Measurements from ENCODE around the gene HSPBP1. TPM values are rescaled to one million over a fixed set of nuclear protein-coding genes. Genes with fewer than 3 reads are reported as not detected.

The HSPBP1 gene
- total and polyA plus RNA-seq, 2 of the 13 experiments (the other 11 are each of a cell fraction or from before 2014, with no cell fraction given): 22.3 to 33.7 TPM

- TF ChIP-seq CEBPZ (IDR thresholded peaks at IDR 0.05; ENCODE audit: low read length): no peak
- peak in 1 of 2 experiments; percentile 65; a peak in 2 of 4 replicates for TF ChIP-seq EP300 (IDR thresholded peaks at IDR 0.05; ENCODE audit: low read depth in 2 of 2, low read length in 2 of 2)
- TF ChIP-seq EP300 (CRISPR knock-in tag; IDR thresholded peaks at IDR 0.05; ENCODE audit: borderline replicate concordance): peak; percentile 77
- TF ChIP-seq MED13 (CRISPR knock-in tag; IDR thresholded peaks at IDR 0.05): peak; percentile 93
- TF ChIP-seq JUND (CRISPR knock-in tag; IDR thresholded peaks at IDR 0.05): peak; percentile 96
- TF ChIP-seq, protein P1, sequence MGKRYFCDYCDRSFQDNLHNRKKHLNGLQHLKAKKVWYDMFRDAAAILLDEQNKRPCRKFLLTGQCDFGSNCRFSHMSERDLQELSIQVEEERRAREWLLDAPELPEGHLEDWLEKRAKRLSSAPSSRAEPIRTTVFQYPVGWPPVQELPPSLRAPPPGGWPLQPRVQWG (CRISPR knock-in tag; IDR thresholded peaks at IDR 0.05; ENCODE audit: borderline replicate concordance, low read depth): peak; percentile 16; the same call in 1 of the 2 replicates
- TF ChIP-seq GATAD2A (CRISPR knock-in tag; IDR thresholded peaks at IDR 0.05): peak; percentile 89
- TF ChIP-seq FOXO1 (CRISPR knock-in tag; IDR thresholded peaks at IDR 0.05): peak; percentile 91
- peak; percentile 81; the same call in 1 of the 2 replicates for TF ChIP-seq TEAD2 (CRISPR knock-in tag; IDR thresholded peaks at IDR 0.05)
- TF ChIP-seq SOX6 (IDR thresholded peaks at IDR 0.05): no peak
- peak; percentile 88 for TF ChIP-seq SOX6 (CRISPR knock-in tag; IDR thresholded peaks at IDR 0.05)
- TF ChIP-seq IRF9 (CRISPR knock-in tag; IDR thresholded peaks at IDR 0.05; ENCODE audit: borderline replicate concordance): peak; percentile 71; the same call in 1 of the 2 replicates
- peak; percentile 82; the same call in 1 of the 2 replicates for TF ChIP-seq KMT2B (CRISPR knock-in tag; IDR thresholded peaks at IDR 0.05)
- TF ChIP-seq SKI (IDR thresholded peaks at IDR 0.05; ENCODE audit: partially characterized antibody): peak; percentile 88
- peak; percentile 83 for TF ChIP-seq ZNF263 (CRISPR knock-in tag; IDR thresholded peaks at IDR 0.05)
- TF ChIP-seq ZNF431 (CRISPR knock-in tag; IDR thresholded peaks at IDR 0.05; ENCODE audit: borderline replicate concordance, low read depth): peak; percentile 42; the same call in 1 of the 2 replicates
- TF ChIP-seq ZNF329 (CRISPR knock-in tag; IDR thresholded peaks at IDR 0.05; ENCODE audit: low read depth): peak; percentile 62; the same call in 1 of the 2 replicates
- TF ChIP-seq GFI1 (CRISPR knock-in tag; IDR thresholded peaks at IDR 0.05; ENCODE audit: borderline replicate concordance): peak; percentile 61
- TF ChIP-seq ZFAT (CRISPR knock-in tag; conservative IDR thresholded peaks at IDR 0.05): peak; percentile 89; the same call in 1 of the 2 replicates
- TF ChIP-seq ZNF749 (CRISPR knock-in tag; IDR thresholded peaks at IDR 0.05; ENCODE audit: borderline replicate concordance): peak; percentile 77
- peak; percentile 69 for TF ChIP-seq JUN (CRISPR knock-in tag; IDR thresholded peaks at IDR 0.05)
- TF ChIP-seq ZSCAN5A (CRISPR knock-in tag; IDR thresholded peaks at IDR 0.05; ENCODE audit: borderline replicate concordance): peak; percentile 80; the same call in 1 of the 2 replicates
- TF ChIP-seq THYN1 (CRISPR knock-in tag; IDR thresholded peaks at IDR 0.05; ENCODE audit: borderline replicate concordance, low read depth): no peak
- TF ChIP-seq PHF8 (CRISPR knock-in tag; IDR thresholded peaks at IDR 0.05): peak; percentile 63
- peak; percentile 96 for TF ChIP-seq ETV5 (CRISPR knock-in tag; IDR thresholded peaks at IDR 0.05; ENCODE audit: borderline replicate concordance)
Observed at GRCh38 chr19:55216461-55217198, 63.3 kb downstream of the HSPBP1 start (continued).

Measured in HepG2 (cell line).